MM.1S (cell line): ENCODE measurements around the gene NIPSNAP3A.
A peak's percentile ranks its signal among the peaks of the same experiment; 100 is the strongest.

Source experiments
- DNase-seq: peaks from one replicate; pipeline ENCODE4 v3.0.0-alpha.2; 2015
- H2AFZ ChIP-seq: fragments of 300-600 bp; sonication (generic); 2 replicates; pipeline ENCODE4 v1.6.0; 2016; ENCODE audit warnings: antibody characterized with exemption, low read length
- H3F3A ChIP-seq: fragments of 300-600 bp; sonication (generic); 2 replicates; pipeline ENCODE4 v1.6.1; 2016; ENCODE audit warnings: mild to moderate bottlenecking, antibody characterized with exemption, low read length, moderate library complexity, mixed read lengths; ENCODE audit not compliant: insufficient read depth
- H3K27ac ChIP-seq: fragments of 300-600 bp; sonication (generic); 2 replicates; pipeline ENCODE4 v1.5.1; 2016; ENCODE audit warnings: mild to moderate bottlenecking, low read length
- H3K27me3 ChIP-seq: fragments of 300-600 bp; sonication (generic); replicated peaks from 2 replicates; pipeline ENCODE4 v1.6.0; 2016; ENCODE audit warnings: low read length; ENCODE audit not compliant: insufficient read depth
- H3K36me3 ChIP-seq: fragments of 300-600 bp; sonication (generic); replicated peaks from 2 replicates; pipeline ENCODE4 v1.6.1; 2016; ENCODE audit warnings: mild to moderate bottlenecking, low read length, mixed read lengths; ENCODE audit not compliant: insufficient read depth
- H3K4me1 ChIP-seq: fragments of 300-600 bp; sonication (generic); 2 replicates; pipeline ENCODE4 v1.6.1; 2016; ENCODE audit warnings: low read length, mixed read lengths
- H3K4me2 ChIP-seq: fragments of 300-600 bp; sonication (generic); 2 replicates; pipeline ENCODE4 v1.6.0; 2016; ENCODE audit warnings: low read depth, low read length
- H3K4me3 ChIP-seq: fragments of 300-600 bp; sonication (generic); 2 replicates; pipeline ENCODE4 v1.5.1; 2016; ENCODE audit warnings: low read length, mixed read lengths
- H3K79me2 ChIP-seq: fragments of 300-600 bp; sonication (generic); 2 replicates; pipeline ENCODE4 v1.6.1; 2016; ENCODE audit warnings: mixed run types, low read length, mixed read lengths
- H3K9ac ChIP-seq: fragments of 300-600 bp; sonication (generic); 2 replicates; pipeline ENCODE4 v1.6.1; 2016; ENCODE audit warnings: low read length, mixed read lengths
- H3K9me2 ChIP-seq: fragments of 300-600 bp; sonication (generic); replicated peaks from 2 replicates; pipeline ENCODE4 v1.6.1; 2016; ENCODE audit warnings: mild to moderate bottlenecking, low read length, mixed read lengths; ENCODE audit not compliant: insufficient read depth
- H3K9me3 ChIP-seq: fragments of 300-600 bp; sonication (generic); replicated peaks from 2 replicates; pipeline ENCODE4 v1.6.1; 2016; ENCODE audit warnings: mild to moderate bottlenecking, low read length, mixed read lengths; ENCODE audit not compliant: insufficient read depth
- H4K20me1 ChIP-seq: fragments of 300-600 bp; sonication (generic); 2 replicates; pipeline ENCODE4 v1.6.1; 2016; ENCODE audit warnings: mild to moderate bottlenecking, low read length, moderate library complexity, mixed read lengths; ENCODE audit not compliant: insufficient read depth
- EZH2 ChIP-seq: fragments of 300-600 bp; sonication (generic); optimal IDR thresholded peaks from 2 replicates; pipeline ENCODE3; 2017; ENCODE audit warnings: low read depth, mild to moderate bottlenecking, antibody characterized with exemption, low read length, mixed read lengths
- EZH2phosphoT487 ChIP-seq: fragments of 300-600 bp; sonication (generic); IDR thresholded peaks from 2 replicates; pipeline ENCODE4 v1.6.1; 2018; ENCODE audit warnings: antibody characterized with exemption, low read length
- TF ChIP-seq, protein P1 (sequence below): fragments of 300-600 bp; sonication (generic); IDR thresholded peaks from 2 replicates; pipeline ENCODE4 v1.5.1; 2016; ENCODE audit warnings: antibody characterized with exemption, low read length, mixed read lengths

The NIPSNAP3A gene

DNA sequence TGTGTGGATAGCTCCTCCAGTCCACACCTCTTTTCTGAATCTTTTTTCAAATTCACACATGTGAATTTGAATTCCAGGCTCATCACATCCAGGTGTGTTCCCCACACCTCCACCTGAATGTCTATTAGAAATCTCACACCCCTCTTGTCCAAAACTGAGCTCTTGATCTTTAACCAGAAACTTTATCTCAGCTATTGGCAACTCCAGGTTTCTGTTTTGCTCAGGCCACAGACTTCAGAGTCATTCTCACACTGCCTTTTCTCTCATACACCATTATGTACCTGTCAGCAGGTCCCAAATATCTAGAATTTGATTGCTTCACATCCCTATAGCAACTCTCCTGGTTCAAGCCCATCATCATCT, 28.1 kb downstream of the NIPSNAP3A start:
- H3K9me2 ChIP-seq: no peaks in the 10 kb centered on the region
- H3F3A ChIP-seq: peaks cover 14% of the 10 kb centered on the region
- H3K9ac ChIP-seq: no peak overlapping the region
- no peak overlapping the region for H3K4me3 ChIP-seq
- no peaks in the 10 kb centered on the region for H3K36me3 ChIP-seq
- H2AFZ ChIP-seq: no peak overlapping the region
- H3K27ac ChIP-seq: peak overlapping the region; percentile 47; the same call in 1 of the 2 replicates
- TF ChIP-seq EZH2 (no peak), EZH2phosphoT487 (no peak)
- TF ChIP-seq, protein P1, sequence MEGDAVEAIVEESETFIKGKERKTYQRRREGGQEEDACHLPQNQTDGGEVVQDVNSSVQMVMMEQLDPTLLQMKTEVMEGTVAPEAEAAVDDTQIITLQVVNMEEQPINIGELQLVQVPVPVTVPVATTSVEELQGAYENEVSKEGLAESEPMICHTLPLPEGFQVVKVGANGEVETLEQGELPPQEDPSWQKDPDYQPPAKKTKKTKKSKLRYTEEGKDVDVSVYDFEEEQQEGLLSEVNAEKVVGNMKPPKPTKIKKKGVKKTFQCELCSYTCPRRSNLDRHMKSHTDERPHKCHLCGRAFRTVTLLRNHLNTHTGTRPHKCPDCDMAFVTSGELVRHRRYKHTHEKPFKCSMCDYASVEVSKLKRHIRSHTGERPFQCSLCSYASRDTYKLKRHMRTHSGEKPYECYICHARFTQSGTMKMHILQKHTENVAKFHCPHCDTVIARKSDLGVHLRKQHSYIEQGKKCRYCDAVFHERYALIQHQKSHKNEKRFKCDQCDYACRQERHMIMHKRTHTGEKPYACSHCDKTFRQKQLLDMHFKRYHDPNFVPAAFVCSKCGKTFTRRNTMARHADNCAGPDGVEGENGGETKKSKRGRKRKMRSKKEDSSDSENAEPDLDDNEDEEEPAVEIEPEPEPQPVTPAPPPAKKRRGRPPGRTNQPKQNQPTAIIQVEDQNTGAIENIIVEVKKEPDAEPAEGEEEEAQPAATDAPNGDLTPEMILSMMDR: no peak
- no peaks in the 10 kb centered on the region for H4K20me1 ChIP-seq
- peak; percentile 30 for DNase-seq
- no peaks in the 10 kb centered on the region for H3K9me3 ChIP-seq
- H3K27me3 ChIP-seq: no peaks in the 10 kb centered on the region
- H3K4me1 ChIP-seq: peaks cover 24% of the 10 kb centered on the region
- no peaks in the 10 kb centered on the region for H3K79me2 ChIP-seq
- H3K4me2 ChIP-seq: peak overlapping the region; percentile 5

DNA sequence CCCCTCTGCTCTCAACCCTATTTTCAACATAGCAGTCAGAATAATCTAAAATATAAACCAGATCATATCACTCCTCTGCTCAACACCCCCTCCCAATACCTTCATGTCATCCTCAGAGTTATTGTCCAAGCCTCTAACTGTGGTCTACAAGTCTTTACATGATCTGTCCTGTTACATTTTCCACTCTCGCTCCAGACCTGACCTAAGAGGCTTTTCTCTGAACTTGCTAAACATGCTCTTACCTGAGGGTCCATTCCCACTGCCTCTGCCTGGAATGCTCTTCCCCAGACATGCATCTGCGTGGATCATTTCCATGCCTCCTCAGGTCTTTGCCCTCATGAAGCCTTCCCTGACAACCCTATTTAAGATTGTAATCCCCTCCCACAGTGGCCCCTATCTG, 28.5 kb downstream of the NIPSNAP3A start:
- Histone ChIP-seq H3K4me2 (peak overlapping the region; percentile 5), H3K79me2 (no peaks in the 10 kb centered on the region), H3F3A (peaks cover 14% of the 10 kb centered on the region), H3K9ac (no peak overlapping the region), H3K4me1 (peaks cover 24% of the 10 kb centered on the region), H3K36me3 (no peaks in the 10 kb centered on the region), H3K27ac (peak overlapping the region; percentile 47; the same call in 1 of the 2 replicates), H2AFZ (no peak overlapping the region), H3K9me3 (no peaks in the 10 kb centered on the region), H3K9me2 (no peaks in the 10 kb centered on the region), H4K20me1 (no peaks in the 10 kb centered on the region), H3K4me3 (no peak overlapping the region), H3K27me3 (no peaks in the 10 kb centered on the region)
- TF ChIP-seq, protein P1: no peak
- TF ChIP-seq EZH2 (no peak), EZH2phosphoT487 (no peak)
- no peak for DNase-seq

DNA sequence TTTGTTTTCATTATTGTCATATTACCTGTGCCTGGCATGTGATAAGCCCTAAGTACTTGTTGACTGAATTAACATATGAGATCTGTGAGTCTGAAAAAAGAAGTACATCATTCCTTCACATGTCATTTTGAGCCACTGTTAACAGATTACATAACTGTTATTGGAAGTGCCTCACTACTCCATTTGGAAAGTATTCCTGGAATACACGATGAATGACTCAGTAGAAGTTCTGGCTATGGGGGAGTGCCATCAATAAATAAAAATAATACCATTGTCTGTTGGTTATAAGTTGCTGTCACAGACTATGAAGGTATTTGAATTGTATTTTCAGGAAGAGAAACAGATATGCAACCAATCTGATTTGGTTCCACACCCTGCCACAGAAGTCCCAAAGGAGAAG, 29.3 kb downstream of the NIPSNAP3A start:
- no peak overlapping the region for H3K4me2 ChIP-seq
- no peak for DNase-seq

More for the DNA sequence above, 29.3 kb downstream of the NIPSNAP3A start:
- Histone ChIP-seq H3K36me3 (no peaks in the 10 kb centered on the region), H2AFZ (no peak overlapping the region), H3K9ac (no peak overlapping the region), H3K4me1 (peaks cover 24% of the 10 kb centered on the region), H3K79me2 (no peaks in the 10 kb centered on the region), H3K27ac (no peak overlapping the region), H3K9me3 (no peaks in the 10 kb centered on the region), H3K9me2 (no peaks in the 10 kb centered on the region), H3F3A (peaks cover 14% of the 10 kb centered on the region), H3K4me3 (no peak overlapping the region), H4K20me1 (no peaks in the 10 kb centered on the region), H3K27me3 (no peaks in the 10 kb centered on the region)
- TF ChIP-seq EZH2phosphoT487 (no peak), EZH2 (no peak)
- TF ChIP-seq, protein P1: no peak
